HG03354 (cell line): ENCODE data around the gene MYBL2.
A peak's percentile ranks its signal among the peaks of the same experiment; 100 is the strongest.
"Not testable (repeated sequence)": the region's sequence is repeated elsewhere in the genome, so short reads cannot be mapped to it uniquely, and the experiment has no call there.

Experiments used
- ATAC-seq: cut with Tn5 transposase; IDR thresholded peaks from one replicate; pipeline ENCODE4 v1.9.1; 2021; ENCODE audit warnings: mild to moderate bottlenecking; ENCODE audit not compliant: unreplicated experiment, poor library complexity, severe bottlenecking

The MYBL2 gene

GRCh38 chr20:43746344-43747137, 79.6 kb downstream of the MYBL2 start:
- no peak for ATAC-seq

GRCh38 chr20:43748274-43748673, 81.4 kb downstream of the MYBL2 start:
- ATAC-seq = no peak

GRCh38 chr20:43749734-43750294, 82.9 kb downstream of the MYBL2 start:
- ATAC-seq = no peak

GRCh38 chr20:43750774-43751166, 83.9 kb downstream of the MYBL2 start:
- no peak for ATAC-seq

GRCh38 chr20:43751167-43752050, 84.5 kb downstream of the MYBL2 start:
- ATAC-seq = peak; percentile 76

GRCh38 chr20:43752051-43752360, 85.1 kb downstream of the MYBL2 start:
- no peak for ATAC-seq

GRCh38 chr20:43752561-43753301, 85.8 kb downstream of the MYBL2 start:
- peak; percentile 63 for ATAC-seq

- ATAC-seq = no peak
These were observed 88.5 kb downstream of the MYBL2 start for GRCh38 chr20:43755390-43755789.

GRCh38 chr20:43755851-43756250, 88.9 kb downstream of the MYBL2 start:
- no peak for ATAC-seq

GRCh38 chr20:43757888-43758287, 91.0 kb downstream of the MYBL2 start:
- ATAC-seq = not testable (repeated sequence)

GRCh38 chr20:43761386-43762340, 94.7 kb downstream of the MYBL2 start:
- no peak for ATAC-seq

GRCh38 chr20:43762911-43763310, 96.0 kb downstream of the MYBL2 start:
- ATAC-seq = no peak

- no peak for ATAC-seq
These were observed 99.0 kb downstream of the MYBL2 start for GRCh38 chr20:43765916-43766315.
